Amniotic stem cell (primary cell): ENCODE measurements around the gene ASB10.

Experiments
- DNase-seq: peaks from one replicate; lab custom pipeline; 2025; lab: John Stamatoyannopoulos, UW

The ASB10 gene

GRCh38 chr7:151210087-151210854 is 23.2 kb upstream of the ASB10 start, which contains the start of gene H2BK1:
Gene H2BK1 (minus strand): TSS chr7:151210488. CDS start chr7:151210318, 170 bp downstream.
- DNase-seq, result no peak

GRCh38 chr7:151209588-151209987 is 22.5 kb upstream of the ASB10 start:
- DNase-seq, result no peak

GRCh38 chr7:151208253-151208862 is 21.3 kb upstream of the ASB10 start:
- DNase-seq, result no peak

- no peak for DNase-seq
These were observed 20.8 kb upstream of the ASB10 start for GRCh38 chr7:151207804-151208203.

- no peak for DNase-seq
These were observed 20.3 kb upstream of the ASB10 start for GRCh38 chr7:151207315-151207714.

- no peak for DNase-seq
These were observed 19.9 kb upstream of the ASB10 start for GRCh38 chr7:151206914-151207313.

GRCh38 chr7:151205730-151206129 is 18.7 kb upstream of the ASB10 start:
- no peak for DNase-seq

GRCh38 chr7:151204383-151205032 is 17.5 kb upstream of the ASB10 start:
- DNase-seq, result no peak

GRCh38 chr7:151202836-151203235 is 15.8 kb upstream of the ASB10 start:
- no peak for DNase-seq

GRCh38 chr7:151201751-151202150 is 14.7 kb upstream of the ASB10 start:
- no peak for DNase-seq

- no peak for DNase-seq
These were observed 14.3 kb upstream of the ASB10 start for GRCh38 chr7:151201344-151201743.

GRCh38 chr7:151198945-151199848 is 12.1 kb upstream of the ASB10 start:
- DNase-seq, result no peak

GRCh38 chr7:151197932-151198331 is 10.9 kb upstream of the ASB10 start:
- DNase-seq, result no peak

GRCh38 chr7:151195616-151196450 is 8.8 kb upstream of the ASB10 start:
- DNase-seq, result no peak

GRCh38 chr7:151194188-151194587 is 7.1 kb upstream of the ASB10 start:
- no peak for DNase-seq

GRCh38 chr7:151193203-151193978 is 6.3 kb upstream of the ASB10 start:
- no peak for DNase-seq

GRCh38 chr7:151192002-151192539 is 5.0 kb upstream of the ASB10 start:
- DNase-seq, result no peak

- no peak for DNase-seq
These were observed 4.5 kb upstream of the ASB10 start for GRCh38 chr7:151191544-151191943.

- DNase-seq, result no peak
These were observed 2.0 kb upstream of the ASB10 start for GRCh38 chr7:151189038-151189437.

GRCh38 chr7:151188252-151188542 is 1.1 kb upstream of the ASB10 start:
- no peak for DNase-seq
